H1 (cell line): ENCODE measurements around the gene SYT17. TPM values are rescaled to one million over a fixed set of nuclear protein-coding genes. Genes with fewer than 3 reads are reported as not detected.

Experiments
- CTCF ChIA-PET: fragments of 300-600 bp; sonication (Branson Sonifier 250); formaldehyde crosslinking; loops from one replicate; lab custom pipeline; 2021; ENCODE audit not compliant: partially characterized antibody; lab: Charles Lee
- POLR2A ChIA-PET: fragments of 300-600 bp; sonication (Branson Sonifier 250); formaldehyde crosslinking; loops from one replicate; lab custom pipeline; 2021; ENCODE audit warnings: inconsistent platforms; ENCODE audit not compliant: partially characterized antibody; lab: Charles Lee
- DNase-seq, 2 experiments: peaks; one replicate each; pipeline versions ENCODE4 v3.0.0 to v3.0.0-alpha.2; 2010 to 2022; ENCODE audit warnings: low spot score in 2 of 2, low read depth in 1 of 2, mixed read lengths in 1 of 2
- FAIRE-seq: peaks from 2 replicates; lab custom pipeline; 2011; peaks lifted over from hg19 to GRCh38; lab: Jason Lieb, UNC
- H2AFZ ChIP-seq: 2 replicates; pipeline ENCODE4 v1.8.1; 2012; ENCODE audit warnings: low read length, inconsistent platforms
- H2AK5ac ChIP-seq: 2 replicates; pipeline ENCODE4 v1.6.1; 2013; ENCODE audit warnings: low read depth, low read length
- H2BK120ac ChIP-seq: replicated peaks from 2 replicates; pipeline ENCODE3; 2013; ENCODE audit warnings: low read depth, low read length, inconsistent platforms
- H2BK12ac ChIP-seq: 2 replicates; pipeline ENCODE4 v1.6.1; 2013; ENCODE audit warnings: low read depth, low read length
- H2BK15ac ChIP-seq: 2 replicates; pipeline ENCODE4 v1.6.1; 2013; ENCODE audit warnings: low read length
- H2BK20ac ChIP-seq: 2 replicates; pipeline ENCODE4 v1.6.1; 2013; ENCODE audit warnings: low read length
- H2BK5ac ChIP-seq: 2 replicates; pipeline ENCODE4 v1.6.1; 2013; ENCODE audit warnings: low read depth, low read length
- H3K14ac ChIP-seq: 2 replicates; pipeline ENCODE4 v1.6.1; 2013; ENCODE audit warnings: inconsistent platforms; ENCODE audit not compliant: insufficient read length
- H3K18ac ChIP-seq: 2 replicates; pipeline ENCODE4 v1.6.1; 2013; ENCODE audit warnings: low read length; ENCODE audit errors: extremely low read depth
- H3K23ac ChIP-seq: 2 replicates; pipeline ENCODE4 v1.6.1; 2013; ENCODE audit warnings: inconsistent platforms; ENCODE audit not compliant: insufficient read length
- H3K23me2 ChIP-seq: 2 replicates; pipeline ENCODE4 v1.6.1; 2013; ENCODE audit warnings: low read depth, low read length
- H3K27ac ChIP-seq: 2 replicates; pipeline ENCODE4 v1.6.1; 2011; ENCODE audit warnings: low read depth, low read length, inconsistent platforms
- H3K27me3 ChIP-seq, 4 experiments: replicated peaks in 1 of 4; 1 replicate in 1 of 4; 2 replicates in 3 of 4; pipeline versions ENCODE4 v1.6.1 to v1.8.1; 2011 to 2013; ENCODE audit warnings: low read length in 3 of 4, mild to moderate bottlenecking in 3 of 4, inconsistent platforms in 2 of 4, mixed read lengths in 2 of 4, moderate library complexity in 1 of 4; ENCODE audit not compliant: control insufficient read depth in 3 of 4, insufficient read depth in 3 of 4; ENCODE audit errors: extremely low read depth in 1 of 4
- H3K36me3 ChIP-seq, 4 experiments: 2 replicates each; pipeline versions ENCODE4 v1.6.1 to v1.8.1; 2011 to 2013; ENCODE audit warnings: mild to moderate bottlenecking in 4 of 4, low read length in 3 of 4, moderate library complexity in 2 of 4, control low read depth in 1 of 4, inconsistent platforms in 1 of 4; ENCODE audit not compliant: insufficient read depth in 4 of 4, control insufficient read depth in 2 of 4
- H3K4ac ChIP-seq: replicated peaks from 2 replicates; pipeline ENCODE3; 2013; ENCODE audit warnings: low read length, low read depth, mixed read lengths, inconsistent platforms; ENCODE audit not compliant: insufficient read length
- H3K4me1 ChIP-seq, 4 experiments: replicated peaks in 1 of 4; 1 replicate in 1 of 4; 2 replicates in 3 of 4; pipeline versions ENCODE4 v1.6.1 to v1.8.1; 2011 to 2013; ENCODE audit warnings: low read length in 3 of 4, inconsistent platforms in 2 of 4, mixed read lengths in 1 of 4; ENCODE audit not compliant: insufficient read depth in 4 of 4, control insufficient read depth in 3 of 4
- H3K4me2 ChIP-seq, 2 experiments: 2 replicates each; pipeline versions ENCODE4 v1.6.1 to v1.8.1; 2011 to 2013; ENCODE audit warnings: low read depth in 2 of 2, low read length in 2 of 2, control low read depth in 1 of 2, inconsistent platforms in 1 of 2, mild to moderate bottlenecking in 1 of 2; ENCODE audit not compliant: insufficient read depth in 1 of 2
- H3K4me3 ChIP-seq, 4 experiments: fragments of 200-600, 300-600 bp in 1 of 4; sonication (generic), shearing (Covaris generic), sonication (Bioruptor Twin) in 1 of 4; 2 replicates each; pipeline versions ENCODE4 v1.5.1 to v1.8.1; 2011 to 2016; ENCODE audit warnings: low read length in 4 of 4, low read depth in 3 of 4, control low read depth in 2 of 4, inconsistent platforms in 2 of 4, mild to moderate bottlenecking in 2 of 4, mixed read lengths in 1 of 4, moderate library complexity in 1 of 4; ENCODE audit not compliant: insufficient read depth in 2 of 4; ENCODE audit errors: extremely low read depth in 1 of 4
- H3K56ac ChIP-seq: replicated peaks from 2 replicates; pipeline ENCODE3; 2013; ENCODE audit warnings: low read depth, mild to moderate bottlenecking, mixed read lengths, low read length, inconsistent platforms; ENCODE audit not compliant: insufficient read length
- H3K79me1 ChIP-seq: 2 replicates; pipeline ENCODE4 v1.6.1; 2013; ENCODE audit warnings: low read depth, low read length, control low read depth
- H3K79me2 ChIP-seq, 2 experiments: 2 replicates each; pipeline versions ENCODE4 v1.6.1 to v1.8.1; 2012 to 2013; ENCODE audit warnings: low read length in 2 of 2, mild to moderate bottlenecking in 2 of 2, inconsistent platforms in 1 of 2; ENCODE audit not compliant: insufficient read depth in 2 of 2, control insufficient read depth in 1 of 2
- H3K9ac ChIP-seq, 4 experiments: replicated peaks in 1 of 4; 1 replicate in 1 of 4; 2 replicates in 3 of 4; pipeline versions ENCODE4 v1.6.1 to v1.8.1; 2011 to 2013; ENCODE audit warnings: low read depth in 3 of 4, low read length in 3 of 4, control low read depth in 2 of 4, mild to moderate bottlenecking in 2 of 4, moderate library complexity in 2 of 4, inconsistent platforms in 1 of 4; ENCODE audit errors: extremely low read depth in 1 of 4
- H3K9me3 ChIP-seq, 2 experiments: 2 replicates each; pipeline versions ENCODE4 v1.6.1 to v1.8.1; 2012 to 2013; ENCODE audit warnings: mild to moderate bottlenecking in 2 of 2, moderate library complexity in 2 of 2, control low read depth in 1 of 2, inconsistent platforms in 1 of 2, low read depth in 1 of 2, low read length in 1 of 2, mixed read lengths in 1 of 2; ENCODE audit not compliant: insufficient read depth in 2 of 2
- H4K20me1 ChIP-seq, 2 experiments: replicated peaks in 1 of 2; 2 replicates each; pipeline versions ENCODE3 to v1.8.1; 2011 to 2013; ENCODE audit warnings: inconsistent platforms in 2 of 2, low read length in 2 of 2, mild to moderate bottlenecking in 1 of 2; ENCODE audit not compliant: insufficient read depth in 2 of 2, control insufficient read depth in 1 of 2
- H4K5ac ChIP-seq: 2 replicates; pipeline ENCODE4 v1.6.1; 2013; ENCODE audit warnings: low read length, low read depth, mixed read lengths, inconsistent platforms; ENCODE audit not compliant: insufficient read length
- H4K8ac ChIP-seq: 2 replicates; pipeline ENCODE4 v1.8.0; 2013; ENCODE audit warnings: mild to moderate bottlenecking, moderate library complexity, low read length, inconsistent platforms; ENCODE audit not compliant: insufficient read depth; ENCODE audit errors: extremely low read depth
- H4K91ac ChIP-seq: replicated peaks from 2 replicates; pipeline ENCODE3; 2013; ENCODE audit warnings: low read length, mixed read lengths, inconsistent platforms; ENCODE audit not compliant: insufficient read length
- ATF2 ChIP-seq: IDR thresholded peaks from 2 replicates; pipeline ENCODE4 v1.6.1; 2012; ENCODE audit warnings: low read length, inconsistent platforms
- BCL11A ChIP-seq, 2 experiments: IDR thresholded peaks; one replicate each; pipeline ENCODE4 v1.6.1; 2011; ENCODE audit warnings: low read depth in 2 of 2, low read length in 2 of 2, mild to moderate bottlenecking in 2 of 2
- CTCF ChIP-seq, 3 experiments: IDR thresholded peaks; 1 replicate in 2 of 3; 2 replicates in 1 of 3; pipeline versions ENCODE4 v1.5.1 to v1.6.1; 2011; ENCODE audit warnings: low read length in 3 of 3, mild to moderate bottlenecking in 3 of 3, inconsistent platforms in 2 of 3, low read depth in 1 of 3, moderate library complexity in 1 of 3; ENCODE audit not compliant: insufficient read depth in 1 of 3; ENCODE audit errors: control extremely low read depth in 1 of 3
- HDAC6 ChIP-seq: IDR thresholded peaks from one replicate; pipeline ENCODE4 v1.7.1; 2012; ENCODE audit warnings: low read depth, mild to moderate bottlenecking, inconsistent platforms, low read length, moderate library complexity
- NRF1 ChIP-seq: IDR thresholded peaks from 2 replicates; pipeline ENCODE4 v1.6.1; 2011; ENCODE audit warnings: mild to moderate bottlenecking, low read depth, low read length, improper control_type of control experiment
- RBBP5 ChIP-seq: IDR thresholded peaks from 2 replicates; pipeline ENCODE4 v1.7.1; 2012; ENCODE audit warnings: low read depth, mild to moderate bottlenecking, inconsistent platforms, low read length, moderate library complexity, borderline replicate concordance
- RNF2 ChIP-seq: fragments of 200-900, 300-1000 bp; sonication (generic); IDR thresholded peaks from 2 replicates; pipeline ENCODE4 v1.7.1; 2016; ENCODE audit warnings: borderline replicate concordance, low read depth, mild to moderate bottlenecking, antibody characterized with exemption, low read length; ENCODE audit not compliant: poor library complexity, severe bottlenecking; ENCODE audit errors: missing control alignments
- RXRA ChIP-seq: IDR thresholded peaks from 2 replicates; pipeline ENCODE4 v1.6.1; 2011; ENCODE audit warnings: low read depth, mild to moderate bottlenecking, low read length, moderate library complexity; ENCODE audit not compliant: insufficient read depth
- SIN3A ChIP-seq, 2 experiments: IDR thresholded peaks in 1 of 2; conservative IDR thresholded peaks in 1 of 2; 2 replicates each; pipeline ENCODE4 v1.6.1; 2011 to 2012; ENCODE audit warnings: low read length in 2 of 2, improper control_type of control experiment in 1 of 2, low read depth in 1 of 2, mild to moderate bottlenecking in 1 of 2
- SP1 ChIP-seq: IDR thresholded peaks from 2 replicates; pipeline ENCODE4 v1.6.1; 2011; ENCODE audit warnings: low read depth, low read length
- polyA plus RNA-seq, 7 experiments: library from polyadenylated mRNA; depleted of rRNA in 3 of 7; stranded (reverse) in 5 of 7; unstranded in 2 of 7; fragments of >200 nt in 5 of 7; fragments of 200-250 nt in 2 of 7; gene quantifications; 1 replicate in 5 of 7; 2 replicates in 1 of 7; 4 replicates in 1 of 7; pipeline versions ENCODE4 v1.2.1 to v1.2.3, GENCODE V29; 2011 to 2013; ENCODE audit warnings: missing spikeins in 2 of 7, mixed read lengths in 2 of 7
- total RNA-seq: library from RNA; stranded (reverse); fragmentation: NEBNext Ultra II Directional; extraction: Animal tissue kit (Norgen Biotek cat#: 25700); gene quantifications from 2 replicates; pipeline ENCODE4 v1.2.1, GENCODE V29; 2021

SYT17 gene
- total and polyA plus RNA-seq, 2 of the 8 experiments (the other 6 are each of a cell fraction or from before 2014, with no cell fraction given) = 5.8 to 18.1 TPM

DNA sequence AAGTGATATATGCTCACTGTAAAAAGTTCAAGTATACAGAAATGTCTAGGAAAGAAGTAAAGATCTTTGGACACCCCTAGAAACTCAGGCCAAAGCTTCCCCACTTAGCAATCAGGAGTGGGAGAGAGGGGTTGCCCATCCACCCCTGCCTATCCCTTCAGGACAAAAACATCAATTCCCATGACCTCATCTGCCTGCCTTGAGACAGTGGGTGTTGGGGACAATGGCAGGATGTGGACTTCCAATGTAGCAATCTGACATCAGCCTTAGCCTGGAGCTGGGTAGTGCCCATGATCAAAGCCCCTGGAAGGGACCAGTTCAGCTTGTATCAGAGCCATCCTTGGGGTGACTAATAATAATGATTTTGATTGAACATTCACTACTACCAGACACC is 36.2 kb upstream of the SYT17 start:
- DNase-seq (no peak), FAIRE-seq (no peak)
- no peak overlapping the region for H3K27ac ChIP-seq
- H4K5ac ChIP-seq = no peak overlapping the region
- no peak overlapping the region for H3K23ac ChIP-seq
- H3K36me3 ChIP-seq = no peaks in the 10 kb centered on the region
- H3K4me1 ChIP-seq = peaks cover 0 to 11% (median 6%) of the 10 kb centered on the region in 4 experiments; a peak in 5 of 7 replicates
- no peak overlapping the region for H3K18ac ChIP-seq
- no peak overlapping the region for H3K14ac ChIP-seq
- H3K27me3 ChIP-seq = no peaks in the 10 kb centered on the region
- CTCF ChIA-PET = interaction anchor here (1.3 to 2.5 kb wide), 4 partner anchors 10 to 32 kb away, joined by 3 to 7 read pairs (median 3); no protein-coding TSS in a partner anchor
- no peak overlapping the region for H4K8ac ChIP-seq
- H3K9ac ChIP-seq = no peak overlapping the region
- no peaks in the 10 kb centered on the region for H3K79me1 ChIP-seq
- H4K91ac ChIP-seq = no peak overlapping the region
- no peak overlapping the region; a peak in 1 of 4 replicates for H3K4me2 ChIP-seq
- H2BK15ac ChIP-seq = no peak overlapping the region
- no peak overlapping the region for H3K4me3 ChIP-seq
- POLR2A ChIA-PET = no interaction called here
- no peaks in the 10 kb centered on the region for H3K23me2 ChIP-seq
- H3K9me3 ChIP-seq = no peaks in the 10 kb centered on the region
- no peak overlapping the region for H2AK5ac ChIP-seq
- no peaks in the 10 kb centered on the region for H4K20me1 ChIP-seq
- no peak overlapping the region for H3K56ac ChIP-seq
- no peak overlapping the region for H2BK20ac ChIP-seq
- H3K4ac ChIP-seq = no peak overlapping the region
- no peak overlapping the region for H2BK5ac ChIP-seq
- no peak overlapping the region for H2BK120ac ChIP-seq
- H3K79me2 ChIP-seq = no peaks in the 10 kb centered on the region
- H2BK12ac ChIP-seq = no peak overlapping the region
- no peak overlapping the region for H2AFZ ChIP-seq
- TF ChIP-seq BCL11A (IDR thresholded peaks at IDR 0.05; ENCODE audit: low read depth in 2 of 2, low read length in 2 of 2) (no peak), NRF1 (no peak), SP1 (no peak), RBBP5 (no peak), RNF2 (no peak), CTCF (IDR thresholded peaks at IDR 0.05; ENCODE audit: control extremely low read depth in 1 of 3, insufficient read depth in 1 of 3, low read depth in 1 of 3, low read length in 3 of 3) (no peak), SIN3A (conservative IDR thresholded peaks at IDR 0.05 in 1 of 2, IDR thresholded peaks at IDR 0.05 in 1 of 2; ENCODE audit: low read depth in 1 of 2, low read length in 2 of 2) (no peak), ATF2 (no peak), HDAC6 (no peak), RXRA (no peak)
